MM.1S (cell line): ENCODE results near the gene CALML5.

Experiments
- DNase-seq: peaks from one replicate; pipeline ENCODE4 v3.0.0-alpha.2; 2015
- H2AFZ ChIP-seq: fragments of 300-600 bp; sonication (generic); 2 replicates; pipeline ENCODE4 v1.6.0; 2016; ENCODE audit warnings: antibody characterized with exemption, low read length
- H3F3A ChIP-seq: fragments of 300-600 bp; sonication (generic); 2 replicates; pipeline ENCODE4 v1.6.1; 2016; ENCODE audit warnings: mild to moderate bottlenecking, antibody characterized with exemption, low read length, moderate library complexity, mixed read lengths; ENCODE audit not compliant: insufficient read depth
- H3K27ac ChIP-seq: fragments of 300-600 bp; sonication (generic); 2 replicates; pipeline ENCODE4 v1.5.1; 2016; ENCODE audit warnings: mild to moderate bottlenecking, low read length
- H3K27me3 ChIP-seq: fragments of 300-600 bp; sonication (generic); replicated peaks from 2 replicates; pipeline ENCODE4 v1.6.0; 2016; ENCODE audit warnings: low read length; ENCODE audit not compliant: insufficient read depth
- H3K36me3 ChIP-seq: fragments of 300-600 bp; sonication (generic); replicated peaks from 2 replicates; pipeline ENCODE4 v1.6.1; 2016; ENCODE audit warnings: mild to moderate bottlenecking, low read length, mixed read lengths; ENCODE audit not compliant: insufficient read depth
- H3K4me1 ChIP-seq: fragments of 300-600 bp; sonication (generic); 2 replicates; pipeline ENCODE4 v1.6.1; 2016; ENCODE audit warnings: low read length, mixed read lengths
- H3K4me2 ChIP-seq: fragments of 300-600 bp; sonication (generic); 2 replicates; pipeline ENCODE4 v1.6.0; 2016; ENCODE audit warnings: low read depth, low read length
- H3K4me3 ChIP-seq: fragments of 300-600 bp; sonication (generic); 2 replicates; pipeline ENCODE4 v1.5.1; 2016; ENCODE audit warnings: low read length, mixed read lengths
- H3K79me2 ChIP-seq: fragments of 300-600 bp; sonication (generic); 2 replicates; pipeline ENCODE4 v1.6.1; 2016; ENCODE audit warnings: mixed run types, low read length, mixed read lengths
- H3K9ac ChIP-seq: fragments of 300-600 bp; sonication (generic); 2 replicates; pipeline ENCODE4 v1.6.1; 2016; ENCODE audit warnings: low read length, mixed read lengths
- H3K9me2 ChIP-seq: fragments of 300-600 bp; sonication (generic); replicated peaks from 2 replicates; pipeline ENCODE4 v1.6.1; 2016; ENCODE audit warnings: mild to moderate bottlenecking, low read length, mixed read lengths; ENCODE audit not compliant: insufficient read depth
- H3K9me3 ChIP-seq: fragments of 300-600 bp; sonication (generic); replicated peaks from 2 replicates; pipeline ENCODE4 v1.6.1; 2016; ENCODE audit warnings: mild to moderate bottlenecking, low read length, mixed read lengths; ENCODE audit not compliant: insufficient read depth
- H4K20me1 ChIP-seq: fragments of 300-600 bp; sonication (generic); 2 replicates; pipeline ENCODE4 v1.6.1; 2016; ENCODE audit warnings: mild to moderate bottlenecking, low read length, moderate library complexity, mixed read lengths; ENCODE audit not compliant: insufficient read depth
- CTCF ChIP-seq: fragments of 300-600 bp; sonication (generic); IDR thresholded peaks from 2 replicates; pipeline ENCODE4 v1.5.1; 2016; ENCODE audit warnings: antibody characterized with exemption, low read length, mixed read lengths
- EZH2 ChIP-seq: fragments of 300-600 bp; sonication (generic); optimal IDR thresholded peaks from 2 replicates; pipeline ENCODE3; 2017; ENCODE audit warnings: low read depth, mild to moderate bottlenecking, antibody characterized with exemption, low read length, mixed read lengths
- EZH2phosphoT487 ChIP-seq: fragments of 300-600 bp; sonication (generic); IDR thresholded peaks from 2 replicates; pipeline ENCODE4 v1.6.1; 2018; ENCODE audit warnings: antibody characterized with exemption, low read length

Gene CALML5

GRCh38 chr10:5534880-5535856 is 35.8 kb upstream of the CALML5 start:
- Histone ChIP-seq H3K4me2 (no peak overlapping the region), H3K36me3 (no peaks in the 10 kb centered on the region), H3F3A (no peaks in the 10 kb centered on the region), H3K4me3 (no peak overlapping the region), H3K9me2 (no peaks in the 10 kb centered on the region), H4K20me1 (no peaks in the 10 kb centered on the region), H3K9ac (no peak overlapping the region), H2AFZ (no peak overlapping the region), H3K27ac (no peak overlapping the region), H3K9me3 (no peaks in the 10 kb centered on the region), H3K27me3 (no peaks in the 10 kb centered on the region), H3K79me2 (no peaks in the 10 kb centered on the region), H3K4me1 (no peaks in the 10 kb centered on the region)
- TF ChIP-seq CTCF = no peak
- TF ChIP-seq EZH2 = no peak
- no peak for TF ChIP-seq EZH2phosphoT487
- DNase-seq = no peak

GRCh38 chr10:5534051-5534821 is 34.9 kb upstream of the CALML5 start:
- Histone ChIP-seq H3K27ac (no peak overlapping the region), H3K4me1 (no peaks in the 10 kb centered on the region), H3F3A (no peaks in the 10 kb centered on the region), H4K20me1 (no peaks in the 10 kb centered on the region), H3K36me3 (no peaks in the 10 kb centered on the region), H3K9ac (no peak overlapping the region), H3K9me2 (no peaks in the 10 kb centered on the region), H2AFZ (no peak overlapping the region), H3K79me2 (no peaks in the 10 kb centered on the region), H3K27me3 (no peaks in the 10 kb centered on the region), H3K4me2 (no peak overlapping the region), H3K4me3 (no peak overlapping the region), H3K9me3 (no peaks in the 10 kb centered on the region)
- DNase-seq = no peak
- no peak for TF ChIP-seq EZH2phosphoT487
- TF ChIP-seq CTCF = no peak
- no peak for TF ChIP-seq EZH2

GRCh38 chr10:5533098-5533731 is 33.8 kb upstream of the CALML5 start:
- Histone ChIP-seq H3K9me3 (no peaks in the 10 kb centered on the region), H3K27me3 (no peaks in the 10 kb centered on the region), H3F3A (no peaks in the 10 kb centered on the region), H4K20me1 (no peaks in the 10 kb centered on the region), H3K4me2 (no peak overlapping the region), H3K9me2 (no peaks in the 10 kb centered on the region), H3K4me3 (no peak overlapping the region), H3K79me2 (no peaks in the 10 kb centered on the region), H2AFZ (no peak overlapping the region), H3K27ac (no peak overlapping the region), H3K4me1 (no peaks in the 10 kb centered on the region), H3K9ac (no peak overlapping the region), H3K36me3 (no peaks in the 10 kb centered on the region)
- DNase-seq = no peak
- TF ChIP-seq EZH2phosphoT487 = no peak
